Measurements from ENCODE around the gene FOXN3.

FOXN3 gene

DNA sequence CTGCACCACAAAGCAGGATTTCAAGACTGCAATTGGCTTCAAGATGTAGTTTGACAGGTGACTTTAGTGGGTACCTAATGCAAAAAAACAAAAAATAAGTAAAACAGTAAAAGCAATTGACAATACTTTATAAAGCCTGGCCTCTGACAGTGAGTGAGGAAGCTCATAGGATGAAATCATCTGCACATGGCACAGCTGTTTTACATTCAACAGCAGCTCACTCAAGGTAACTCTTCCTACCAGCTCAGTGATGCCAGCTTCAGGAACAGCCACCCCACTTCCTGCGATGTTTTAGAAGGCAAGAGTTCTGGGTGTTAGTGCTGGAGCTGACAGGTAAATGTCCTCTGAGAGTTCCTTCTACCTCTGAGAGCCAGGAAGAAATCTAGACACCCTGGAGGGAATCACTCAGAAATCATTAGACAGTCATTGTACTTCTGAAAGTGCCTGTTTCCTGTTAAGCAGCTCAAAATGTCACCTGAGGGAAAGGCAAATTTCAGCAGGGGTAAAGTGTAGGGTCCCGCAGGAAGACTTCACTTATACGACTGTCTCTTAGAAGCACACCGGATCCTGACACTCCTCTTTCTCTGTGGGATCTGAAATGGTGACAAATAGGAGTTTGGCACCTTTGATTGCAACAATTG, 99.9 kb downstream of the FOXN3 start:
- Mint-ChIP-seq H3K4me3 (no peak overlapping the region), H3K36me3 (ENCODE audit: low read depth) (peaks cover 72% of the 10 kb centered on the region), H3K4me1 (ENCODE audit: low read depth) (peaks cover 61% of the 10 kb centered on the region), H3K9me3 (peaks cover 2% of the 10 kb centered on the region), H3K27me3 (no peaks in the 10 kb centered on the region), H3K27ac (peak overlapping the region; percentile 80)
- no peak for DNase-seq

DNA sequence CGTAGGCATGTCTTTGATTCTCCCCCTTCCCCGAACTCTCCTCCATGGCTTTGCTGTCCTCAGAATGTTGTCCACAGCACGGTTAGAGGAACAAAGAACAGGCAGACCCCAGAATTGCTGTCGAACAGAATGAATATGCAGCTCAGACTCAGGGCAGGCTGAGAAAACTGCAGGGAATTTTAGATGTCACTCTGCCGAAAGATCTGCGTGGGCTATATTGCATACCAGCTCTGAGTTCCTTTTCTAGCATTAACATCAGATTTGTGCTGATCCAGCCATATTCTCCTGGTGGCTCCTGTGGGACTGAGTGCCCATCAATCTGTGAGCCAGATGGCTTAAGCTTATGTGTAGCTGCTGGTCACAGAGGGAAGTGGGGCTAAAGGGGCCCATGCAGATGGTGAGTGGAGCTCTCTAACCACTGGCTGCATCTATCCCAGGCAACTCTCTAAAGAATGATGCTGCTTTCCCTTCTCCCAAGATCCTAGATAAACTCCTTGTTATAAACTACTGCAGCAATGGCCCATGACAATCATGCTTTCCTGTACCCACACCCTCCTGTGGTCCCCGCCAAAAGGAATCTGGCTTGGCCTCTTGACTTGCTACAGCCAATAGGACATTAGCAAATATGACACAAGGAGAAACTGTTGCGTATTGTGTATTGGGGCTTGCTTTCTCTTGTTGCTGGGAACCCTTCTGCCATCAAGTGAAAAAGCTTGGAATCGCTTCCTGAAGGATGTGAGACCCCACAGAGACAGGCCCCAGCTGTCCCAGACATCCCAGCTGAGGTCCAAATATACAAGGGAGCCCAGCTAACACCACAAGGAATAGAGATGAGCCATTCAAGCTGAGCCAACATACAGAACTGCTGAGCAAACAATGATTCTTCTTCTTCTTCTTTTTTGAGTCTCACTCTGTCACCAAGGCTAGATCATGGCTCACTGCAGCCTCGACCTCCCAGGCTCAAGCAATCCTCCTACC, 101.3 kb downstream of the FOXN3 start:
- Mint-ChIP-seq H3K9me3 (peaks cover 2% of the 10 kb centered on the region), H3K27ac (no peak overlapping the region), H3K4me3 (no peak overlapping the region), H3K27me3 (no peaks in the 10 kb centered on the region), H3K36me3 (ENCODE audit: low read depth) (peaks cover 66% of the 10 kb centered on the region), H3K4me1 (ENCODE audit: low read depth) (peaks cover 57% of the 10 kb centered on the region)
- no peak for DNase-seq

DNA sequence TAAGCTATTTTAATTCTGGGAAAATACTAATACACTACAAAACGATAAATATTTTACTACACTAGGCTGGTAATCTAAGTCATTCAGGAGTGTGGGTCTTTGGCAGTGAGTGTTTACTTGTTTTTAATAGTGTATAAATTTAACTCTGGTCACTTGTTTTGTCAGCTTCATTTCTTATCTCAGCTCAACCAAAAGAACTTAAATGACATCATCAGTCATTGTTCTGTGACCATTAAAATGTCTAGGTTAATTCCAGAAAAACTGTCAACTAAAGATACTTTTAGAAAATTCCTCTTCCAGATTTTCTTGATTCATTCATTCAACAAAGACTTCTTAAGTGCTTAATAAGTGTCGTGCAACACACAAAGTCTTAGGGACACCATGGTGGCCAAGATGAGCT, 102.8 kb downstream of the FOXN3 start:
- DNase-seq: no peak
- Mint-ChIP-seq H3K9me3 (peaks cover 2% of the 10 kb centered on the region), H3K27ac (peak overlapping the region; percentile 55), H3K4me1 (ENCODE audit: low read depth) (peaks cover 52% of the 10 kb centered on the region), H3K27me3 (no peaks in the 10 kb centered on the region), H3K4me3 (no peak overlapping the region), H3K36me3 (ENCODE audit: low read depth) (peaks cover 61% of the 10 kb centered on the region)

DNA sequence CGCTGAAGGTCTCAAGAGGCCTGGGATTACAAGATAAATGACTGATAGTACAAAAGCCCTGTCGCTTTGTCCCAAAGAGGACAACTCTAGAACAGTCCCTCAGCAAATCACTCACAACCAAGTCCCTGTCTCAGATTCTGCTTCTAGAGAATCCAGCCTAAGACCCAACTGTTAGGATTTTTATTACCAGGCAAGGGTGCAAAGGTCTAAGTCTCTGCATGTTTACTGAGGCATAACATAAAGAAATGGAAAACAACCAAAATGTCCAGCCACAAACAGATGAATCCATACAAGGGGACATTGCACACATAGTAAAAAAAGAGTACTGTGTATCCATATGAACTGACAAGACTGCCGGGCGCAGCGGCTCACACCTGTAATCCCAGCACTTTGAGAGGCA, 104.1 kb downstream of the FOXN3 start:
- no peak overlapping the region for H3K27ac Mint-ChIP-seq
- H3K36me3 Mint-ChIP-seq (ENCODE audit: low read depth): peaks cover 60% of the 10 kb centered on the region
- H3K27me3 Mint-ChIP-seq: no peaks in the 10 kb centered on the region
- H3K9me3 Mint-ChIP-seq: peaks cover 2% of the 10 kb centered on the region
- no peak overlapping the region for H3K4me3 Mint-ChIP-seq
- DNase-seq: no peak
- peaks cover 49% of the 10 kb centered on the region for H3K4me1 Mint-ChIP-seq (ENCODE audit: low read depth)

DNA sequence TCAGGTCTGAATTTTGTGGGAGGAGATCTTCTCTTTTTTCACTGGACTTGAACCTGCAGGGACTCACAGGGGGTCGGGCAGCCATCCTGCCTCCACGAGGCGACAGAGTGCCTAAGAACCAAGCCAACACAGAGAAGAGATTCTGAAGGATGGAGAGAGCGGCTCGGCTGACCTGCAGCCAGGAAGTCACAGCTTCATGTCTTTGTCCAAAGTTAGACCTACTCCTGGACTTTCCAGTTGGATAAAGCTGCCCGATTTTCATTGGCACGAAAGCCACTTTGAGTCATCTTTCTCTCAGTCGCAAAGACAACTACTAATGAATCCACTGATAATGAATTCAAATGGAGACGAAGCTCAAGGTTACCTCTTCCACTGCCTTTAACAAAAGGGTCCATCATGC, 106.8 kb downstream of the FOXN3 start:
- H3K4me1 Mint-ChIP-seq (ENCODE audit: low read depth): peaks cover 45% of the 10 kb centered on the region
- peaks cover 47% of the 10 kb centered on the region for H3K36me3 Mint-ChIP-seq (ENCODE audit: low read depth)
- peak overlapping the region; percentile 22 for H3K27ac Mint-ChIP-seq
- no peak overlapping the region for H3K4me3 Mint-ChIP-seq
- DNase-seq: no peak
- peaks cover 2% of the 10 kb centered on the region for H3K9me3 Mint-ChIP-seq
- no peaks in the 10 kb centered on the region for H3K27me3 Mint-ChIP-seq

DNA sequence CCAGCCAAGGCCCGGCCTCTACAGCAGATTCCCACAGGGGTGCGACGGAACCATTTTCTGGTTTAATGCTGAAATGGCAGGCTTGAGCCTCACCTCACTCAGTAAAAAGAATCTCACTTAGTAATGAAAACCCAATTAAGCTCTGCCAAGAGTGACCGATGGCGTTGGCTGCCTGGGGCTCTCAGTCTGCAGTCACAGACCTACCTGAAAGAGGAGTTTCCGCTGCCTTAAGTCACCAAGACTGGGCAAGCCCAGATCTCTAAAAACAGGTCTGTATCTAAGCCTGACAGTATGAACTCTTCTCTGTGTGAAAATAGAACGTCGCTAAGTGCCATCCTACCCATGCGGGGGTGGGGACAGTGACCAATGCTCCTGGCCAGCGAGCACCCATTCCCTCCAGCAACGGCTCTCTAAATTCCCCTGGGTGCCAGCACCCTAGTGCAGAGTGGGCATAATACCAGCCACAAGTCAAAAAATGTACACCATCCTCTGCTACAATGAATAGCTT, 107.3 kb downstream of the FOXN3 start:
- DNase-seq: no peak
- H3K4me3 Mint-ChIP-seq: no peak overlapping the region
- peaks cover 46% of the 10 kb centered on the region for H3K4me1 Mint-ChIP-seq (ENCODE audit: low read depth)
- no peak overlapping the region for H3K27ac Mint-ChIP-seq
- peaks cover 2% of the 10 kb centered on the region for H3K9me3 Mint-ChIP-seq
- H3K27me3 Mint-ChIP-seq: no peaks in the 10 kb centered on the region
- peaks cover 46% of the 10 kb centered on the region for H3K36me3 Mint-ChIP-seq (ENCODE audit: low read depth)

DNA sequence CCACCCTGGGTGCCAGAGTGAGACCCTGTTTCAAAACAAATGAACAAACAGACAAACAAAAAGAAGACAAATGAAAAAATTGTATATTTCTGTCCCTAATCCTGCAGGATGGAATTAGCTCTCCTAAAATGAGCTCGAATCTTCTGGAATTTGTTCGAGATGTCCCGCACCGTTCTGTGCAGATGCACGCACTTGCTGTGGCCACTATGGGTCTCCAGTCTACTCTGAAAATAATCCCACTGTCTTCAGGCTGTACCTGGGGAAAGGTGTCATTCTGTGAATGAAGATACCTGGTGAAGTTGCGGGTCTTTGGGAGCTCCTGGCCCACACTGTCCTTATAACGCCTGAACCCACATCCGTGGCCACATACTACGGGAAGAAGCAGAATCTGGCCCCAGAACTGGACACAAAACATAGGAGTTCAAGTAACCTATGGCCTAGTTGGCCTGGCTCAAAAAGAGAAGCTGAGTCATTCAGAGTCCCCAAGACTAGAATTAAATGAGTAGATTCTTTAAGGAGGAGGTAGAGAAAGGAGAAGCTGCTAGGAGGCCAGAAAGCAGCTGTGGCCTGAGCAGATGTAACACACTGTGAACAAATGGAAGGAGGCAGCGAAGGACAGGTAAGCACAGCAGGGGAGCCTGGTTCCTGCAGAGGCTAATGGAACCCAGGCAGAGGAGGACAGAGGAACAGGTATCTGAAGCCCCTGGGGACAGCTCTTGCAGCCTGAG, 108.6 kb downstream of the FOXN3 start:
- Mint-ChIP-seq H3K27ac (peak overlapping the region; percentile 58), H3K36me3 (ENCODE audit: low read depth) (peaks cover 43% of the 10 kb centered on the region), H3K9me3 (no peaks in the 10 kb centered on the region), H3K27me3 (no peaks in the 10 kb centered on the region), H3K4me1 (ENCODE audit: low read depth) (peaks cover 51% of the 10 kb centered on the region), H3K4me3 (no peak overlapping the region)
- DNase-seq: no peak

DNA sequence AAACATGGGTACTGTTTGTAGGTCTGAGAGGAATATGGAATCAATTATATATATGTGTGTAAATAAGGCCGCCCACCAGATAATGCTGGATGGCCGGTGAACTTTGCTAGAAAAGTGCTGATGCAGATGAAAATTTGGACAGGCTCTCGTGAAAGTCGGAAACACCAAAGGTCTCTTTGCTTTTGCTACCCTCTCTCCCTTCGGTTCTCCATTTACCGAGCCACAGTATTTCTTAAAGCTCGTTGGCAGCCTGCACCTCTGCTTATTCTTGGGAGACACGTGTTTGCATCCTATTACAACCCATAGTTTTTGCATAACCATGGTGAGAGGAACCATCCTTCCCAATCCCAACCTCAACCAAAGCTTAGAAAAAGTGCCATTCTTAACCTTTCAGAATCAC, 109.6 kb downstream of the FOXN3 start:
- Mint-ChIP-seq H3K4me1 (ENCODE audit: low read depth) (peaks cover 61% of the 10 kb centered on the region), H3K36me3 (ENCODE audit: low read depth) (peaks cover 45% of the 10 kb centered on the region), H3K9me3 (no peaks in the 10 kb centered on the region), H3K4me3 (no peak overlapping the region), H3K27ac (peak overlapping the region; percentile 16), H3K27me3 (no peaks in the 10 kb centered on the region)
- DNase-seq: no peak

DNA sequence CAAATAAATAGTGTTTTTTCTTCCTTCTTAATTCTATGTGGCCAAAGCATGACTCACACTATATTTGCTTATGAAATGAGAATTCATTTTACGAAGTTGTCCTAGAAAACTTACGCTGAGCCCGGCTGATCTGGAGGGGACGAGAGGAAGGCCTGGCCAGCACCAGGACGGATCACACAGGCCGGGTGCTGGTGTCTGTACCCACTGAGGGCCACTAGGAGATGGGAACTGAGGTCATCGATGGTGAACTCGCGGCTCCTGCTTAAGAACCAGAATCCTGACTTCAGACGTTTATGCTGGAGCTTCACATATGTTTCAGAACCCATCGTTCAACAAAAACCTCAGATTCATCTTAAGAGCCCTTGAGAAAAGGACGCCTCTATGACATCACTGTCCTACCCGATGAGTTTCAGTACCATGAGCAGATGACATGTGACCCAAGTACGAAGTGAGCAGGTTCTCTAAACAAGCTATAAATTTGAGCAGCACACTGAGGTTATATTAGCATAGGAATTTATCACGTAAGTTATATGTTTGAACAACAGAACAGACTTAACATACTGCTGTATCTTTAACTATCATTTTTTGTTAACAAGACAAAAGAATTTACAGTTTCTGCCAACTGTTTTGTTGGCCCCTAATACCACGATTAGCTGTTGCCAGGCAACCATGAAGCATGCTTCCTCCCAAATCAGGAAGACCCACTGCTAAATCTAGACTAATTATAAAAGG, 111.9 kb downstream of the FOXN3 start:
- DNase-seq: no peak
- Mint-ChIP-seq H3K4me3 (peak overlapping the region; percentile 32), H3K27ac (peak overlapping the region; percentile 86), H3K36me3 (ENCODE audit: low read depth) (peaks cover 48% of the 10 kb centered on the region), H3K4me1 (ENCODE audit: low read depth) (peaks cover 72% of the 10 kb centered on the region), H3K27me3 (no peaks in the 10 kb centered on the region), H3K9me3 (no peaks in the 10 kb centered on the region)

DNA sequence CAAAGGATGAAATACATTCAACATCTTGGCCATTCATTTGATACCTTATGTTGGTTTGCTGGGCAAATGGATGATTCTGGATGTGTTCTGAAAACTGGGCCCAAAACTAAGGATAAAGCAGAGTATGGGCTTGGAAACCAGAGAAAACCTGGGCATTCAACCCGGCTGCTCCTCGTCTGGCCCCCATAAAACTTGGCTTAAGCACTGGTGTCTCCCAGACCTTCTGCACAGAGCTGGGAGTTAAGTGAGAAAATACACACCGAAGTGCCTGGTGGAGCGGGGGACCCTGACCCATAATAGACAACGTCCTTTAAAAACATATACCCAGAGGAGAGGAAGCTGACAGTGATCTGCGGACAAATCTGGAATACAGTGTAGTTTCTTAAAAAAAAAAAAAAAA, 112.5 kb downstream of the FOXN3 start:
- Mint-ChIP-seq H3K27me3 (no peaks in the 10 kb centered on the region), H3K27ac (peak overlapping the region; percentile 86), H3K4me1 (ENCODE audit: low read depth) (peaks cover 71% of the 10 kb centered on the region), H3K36me3 (ENCODE audit: low read depth) (peaks cover 49% of the 10 kb centered on the region), H3K9me3 (peaks cover 4% of the 10 kb centered on the region), H3K4me3 (peak overlapping the region; percentile 60)
- no peak for DNase-seq

DNA sequence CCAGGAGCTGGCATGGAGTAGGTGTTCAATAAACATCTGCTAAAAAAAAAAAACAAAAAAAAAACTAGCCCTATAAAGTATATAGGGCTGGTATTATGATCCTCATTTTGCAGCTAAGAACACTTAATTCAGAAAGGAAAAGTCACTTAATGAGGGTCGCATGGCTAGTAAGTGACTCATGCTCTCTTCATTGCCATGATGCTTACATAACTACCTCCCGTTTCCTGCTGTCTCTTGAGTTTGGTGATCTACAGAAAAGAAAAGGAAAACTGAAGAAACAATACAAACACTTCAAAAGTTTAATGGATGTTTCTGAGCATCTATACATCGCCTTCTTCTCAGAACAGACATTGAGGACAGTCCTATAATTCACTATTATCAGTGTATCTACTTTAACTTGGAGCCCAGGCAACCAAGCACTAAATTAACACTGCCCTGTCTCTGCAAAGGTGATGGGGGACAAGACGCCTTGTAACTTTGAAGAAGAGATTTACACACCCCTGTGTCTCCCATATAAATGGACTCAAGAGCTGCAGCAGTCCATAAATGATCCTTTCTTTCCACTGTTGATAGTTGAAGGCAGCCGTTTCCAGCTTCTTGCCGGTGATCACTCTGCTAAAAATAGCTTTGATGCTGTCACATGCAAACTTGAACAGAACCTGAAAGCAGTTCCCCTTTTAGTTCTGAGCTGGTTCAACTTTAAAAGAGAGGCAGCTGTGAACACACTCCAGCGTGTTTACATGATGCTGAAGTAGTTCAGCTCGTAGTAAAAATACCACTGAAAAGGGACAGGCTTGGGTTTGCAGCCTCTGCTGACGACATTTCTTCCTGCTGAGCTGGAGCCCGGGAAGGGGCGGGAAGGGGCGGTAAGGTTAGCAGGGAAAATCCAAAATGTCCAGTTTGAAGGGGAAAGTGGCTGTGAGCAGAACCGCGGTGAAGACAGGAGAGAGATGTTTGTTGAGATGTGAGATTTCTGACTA, 113.3 kb downstream of the FOXN3 start:
- peaks cover 57% of the 10 kb centered on the region for H3K36me3 Mint-ChIP-seq (ENCODE audit: low read depth)

DNA sequence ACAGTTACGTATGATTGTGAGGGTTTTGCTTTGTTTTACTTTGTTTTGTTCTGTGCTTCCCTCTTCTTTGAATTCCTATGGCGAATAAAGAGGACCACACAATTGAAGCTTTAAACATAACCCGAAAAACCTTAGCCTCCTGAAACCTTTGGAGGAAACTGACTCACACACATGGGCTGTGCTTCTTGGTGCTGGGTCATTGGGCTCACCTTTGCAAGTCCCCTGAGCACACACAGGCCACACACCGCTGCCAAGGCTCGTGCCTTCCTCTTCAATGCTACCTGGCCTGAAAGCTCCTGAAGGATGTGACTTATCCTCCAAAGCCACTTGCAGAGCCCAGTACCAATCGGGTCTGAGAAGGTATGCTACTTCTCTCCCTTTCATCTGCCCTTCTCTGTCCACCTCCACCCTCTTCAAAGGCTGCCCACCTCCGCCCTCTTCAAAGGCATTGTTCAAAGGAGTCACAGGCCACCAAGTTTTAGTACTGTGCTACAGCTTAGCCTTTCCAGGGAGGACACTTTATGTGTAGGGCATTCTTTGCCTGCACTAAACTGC, 114.6 kb downstream of the FOXN3 start:
- Mint-ChIP-seq H3K9me3 (peaks cover 12% of the 10 kb centered on the region), H3K27me3 (no peaks in the 10 kb centered on the region), H3K4me3 (no peak overlapping the region), H3K4me1 (ENCODE audit: low read depth) (peaks cover 73% of the 10 kb centered on the region), H3K36me3 (ENCODE audit: low read depth) (peaks cover 58% of the 10 kb centered on the region), H3K27ac (no peak overlapping the region)
- no peak for DNase-seq

More for the DNA sequence above, 113.3 kb downstream of the FOXN3 start:
- H3K9me3 Mint-ChIP-seq: peaks cover 11% of the 10 kb centered on the region
- H3K27me3 Mint-ChIP-seq: no peaks in the 10 kb centered on the region
- peak overlapping the region; percentile 86 for H3K27ac Mint-ChIP-seq
- H3K4me1 Mint-ChIP-seq (ENCODE audit: low read depth): peaks cover 73% of the 10 kb centered on the region
- no peak for DNase-seq
- peak overlapping the region; percentile 60 for H3K4me3 Mint-ChIP-seq

DNA sequence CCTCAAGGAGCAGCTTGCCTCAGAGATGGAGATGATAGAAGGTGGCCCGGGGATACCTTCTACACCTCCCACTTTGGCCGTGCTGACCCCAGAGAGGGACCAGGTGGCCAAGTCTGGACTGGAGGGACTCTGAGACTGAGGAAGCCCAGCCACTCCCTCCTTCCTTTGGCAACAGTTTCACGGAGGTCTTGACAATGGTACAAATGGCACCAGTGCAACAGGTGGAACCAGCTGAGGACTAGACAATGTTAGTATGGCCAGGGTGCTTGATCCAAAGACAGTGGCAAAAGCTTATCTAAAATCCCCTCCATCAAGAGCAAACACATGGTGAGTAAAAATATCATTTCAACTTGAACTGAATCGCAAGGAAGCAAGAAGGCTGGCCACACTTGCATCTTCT, 117.4 kb downstream of the FOXN3 start:
- Mint-ChIP-seq H3K9me3 (peaks cover 12% of the 10 kb centered on the region), H3K36me3 (ENCODE audit: low read depth) (peaks cover 56% of the 10 kb centered on the region), H3K4me3 (no peak overlapping the region), H3K27ac (no peak overlapping the region), H3K4me1 (ENCODE audit: low read depth) (peaks cover 58% of the 10 kb centered on the region), H3K27me3 (no peaks in the 10 kb centered on the region)
- DNase-seq: no peak

Data from activated T-cell treated with anti-CD3 and anti-CD28 coated beads, Interleukin-2, amount 50 U/mL, for 24 hours (primary cell).